ENCODE data around the gene OR5AU1.

The OR5AU1 gene

GRCh38 chr14:21106176-21106497 lies 49.7 kb downstream of the OR5AU1 start:
- no peak for DNase-seq

GRCh38 chr14:21105095-21105494 lies 50.8 kb downstream of the OR5AU1 start:
- no peak for DNase-seq
